ENCODE data around the gene CDV3. TPM values are rescaled to one million over a fixed set of nuclear protein-coding genes. Genes with fewer than 3 reads are reported as not detected.

Gene CDV3
- total and polyA plus RNA-seq, 10 of the 15 experiments (the other 5 are each of a cell fraction or from before 2014, with no cell fraction given) = 42.3 to 466 (median 136) TPM

- TF ChIP-seq, protein P1, sequence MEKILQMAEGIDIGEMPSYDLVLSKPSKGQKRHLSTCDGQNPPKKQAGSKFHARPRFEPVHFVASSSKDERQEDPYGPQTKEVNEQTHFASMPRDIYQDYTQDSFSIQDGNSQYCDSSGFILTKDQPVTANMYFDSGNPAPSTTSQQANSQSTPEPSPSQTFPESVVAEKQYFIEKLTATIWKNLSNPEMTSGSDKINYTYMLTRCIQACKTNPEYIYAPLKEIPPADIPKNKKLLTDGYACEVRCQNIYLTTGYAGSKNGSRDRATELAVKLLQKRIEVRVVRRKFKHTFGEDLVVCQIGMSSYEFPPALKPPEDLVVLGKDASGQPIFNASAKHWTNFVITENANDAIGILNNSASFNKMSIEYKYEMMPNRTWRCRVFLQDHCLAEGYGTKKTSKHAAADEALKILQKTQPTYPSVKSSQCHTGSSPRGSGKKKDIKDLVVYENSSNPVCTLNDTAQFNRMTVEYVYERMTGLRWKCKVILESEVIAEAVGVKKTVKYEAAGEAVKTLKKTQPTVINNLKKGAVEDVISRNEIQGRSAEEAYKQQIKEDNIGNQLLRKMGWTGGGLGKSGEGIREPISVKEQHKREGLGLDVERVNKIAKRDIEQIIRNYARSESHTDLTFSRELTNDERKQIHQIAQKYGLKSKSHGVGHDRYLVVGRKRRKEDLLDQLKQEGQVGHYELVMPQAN (conservative IDR thresholded peaks at IDR 0.05) = peak; percentile 55
- TF ChIP-seq ATF7 (IDR thresholded peaks at IDR 0.05; ENCODE audit: low read depth) (peak; percentile 67), RBBP5 (conservative IDR thresholded peaks at IDR 0.05) (no peak), IRF3 (IDR thresholded peaks at IDR 0.05) (0 out of 2 replicates have a peak, but pooled peaks have one; percentile 12), NFXL1 (IDR thresholded peaks at IDR 0.05; ENCODE audit: borderline replicate concordance) (no peak), CREB1 (IDR thresholded peaks at IDR 0.05; ENCODE audit: low read depth) (0 out of 2 replicates have a peak, but pooled peaks have one; percentile 35), EP300 (IDR thresholded peaks at IDR 0.05; ENCODE audit: borderline replicate concordance in 1 of 2, control insufficient read depth in 1 of 2, low read depth in 2 of 2, low read length in 2 of 2) (peak in 1 of 2 experiments; percentile 67; a peak in 1 of 4 replicates), CBX3 (IDR thresholded peaks at IDR 0.05; ENCODE audit: borderline replicate concordance, low read depth) (no peak), SRF (IDR thresholded peaks at IDR 0.05; ENCODE audit: low read depth in 2 of 2, low read length in 2 of 2) (no peak), SUZ12 (IDR thresholded peaks at IDR 0.05; ENCODE audit: unreplicated experiment) (no peak), SREBF2 (IDR thresholded peaks at IDR 0.05; ENCODE audit: low read length) (no peak), RCOR1 (conservative IDR thresholded peaks at IDR 0.05; ENCODE audit: low read depth, low read length) (no peak), TCF3 (IDR thresholded peaks at IDR 0.05; ENCODE audit: borderline replicate concordance, insufficient read depth, low read depth, low read length) (no peak), CBFB (IDR thresholded peaks at IDR 0.05; ENCODE audit: low read depth) (0 out of 2 replicates have a peak, but pooled peaks have one; percentile 47), BCL11A (IDR thresholded peaks at IDR 0.05; ENCODE audit: low read depth, low read length) (no peak; the same call in 1 of the 2 replicates), JUND (IDR thresholded peaks at IDR 0.05; ENCODE audit: low read depth, low read length) (peak; percentile 58; the same call in 1 of the 2 replicates), TARDBP (IDR thresholded peaks at IDR 0.05; ENCODE audit: borderline replicate concordance) (no peak), TBL1XR1 (IDR thresholded peaks at IDR 0.05; ENCODE audit: low read depth, low read length) (peak; percentile 70; the same call in 1 of the 2 replicates)
- TF ChIP-seq, protein P2, sequence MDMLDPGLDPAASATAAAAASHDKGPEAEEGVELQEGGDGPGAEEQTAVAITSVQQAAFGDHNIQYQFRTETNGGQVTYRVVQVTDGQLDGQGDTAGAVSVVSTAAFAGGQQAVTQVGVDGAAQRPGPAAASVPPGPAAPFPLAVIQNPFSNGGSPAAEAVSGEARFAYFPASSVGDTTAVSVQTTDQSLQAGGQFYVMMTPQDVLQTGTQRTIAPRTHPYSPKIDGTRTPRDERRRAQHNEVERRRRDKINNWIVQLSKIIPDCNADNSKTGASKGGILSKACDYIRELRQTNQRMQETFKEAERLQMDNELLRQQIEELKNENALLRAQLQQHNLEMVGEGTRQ (IDR thresholded peaks at IDR 0.05; ENCODE audit: borderline replicate concordance, low read depth, low read length) = no peak
- TF ChIP-seq, protein P3, sequence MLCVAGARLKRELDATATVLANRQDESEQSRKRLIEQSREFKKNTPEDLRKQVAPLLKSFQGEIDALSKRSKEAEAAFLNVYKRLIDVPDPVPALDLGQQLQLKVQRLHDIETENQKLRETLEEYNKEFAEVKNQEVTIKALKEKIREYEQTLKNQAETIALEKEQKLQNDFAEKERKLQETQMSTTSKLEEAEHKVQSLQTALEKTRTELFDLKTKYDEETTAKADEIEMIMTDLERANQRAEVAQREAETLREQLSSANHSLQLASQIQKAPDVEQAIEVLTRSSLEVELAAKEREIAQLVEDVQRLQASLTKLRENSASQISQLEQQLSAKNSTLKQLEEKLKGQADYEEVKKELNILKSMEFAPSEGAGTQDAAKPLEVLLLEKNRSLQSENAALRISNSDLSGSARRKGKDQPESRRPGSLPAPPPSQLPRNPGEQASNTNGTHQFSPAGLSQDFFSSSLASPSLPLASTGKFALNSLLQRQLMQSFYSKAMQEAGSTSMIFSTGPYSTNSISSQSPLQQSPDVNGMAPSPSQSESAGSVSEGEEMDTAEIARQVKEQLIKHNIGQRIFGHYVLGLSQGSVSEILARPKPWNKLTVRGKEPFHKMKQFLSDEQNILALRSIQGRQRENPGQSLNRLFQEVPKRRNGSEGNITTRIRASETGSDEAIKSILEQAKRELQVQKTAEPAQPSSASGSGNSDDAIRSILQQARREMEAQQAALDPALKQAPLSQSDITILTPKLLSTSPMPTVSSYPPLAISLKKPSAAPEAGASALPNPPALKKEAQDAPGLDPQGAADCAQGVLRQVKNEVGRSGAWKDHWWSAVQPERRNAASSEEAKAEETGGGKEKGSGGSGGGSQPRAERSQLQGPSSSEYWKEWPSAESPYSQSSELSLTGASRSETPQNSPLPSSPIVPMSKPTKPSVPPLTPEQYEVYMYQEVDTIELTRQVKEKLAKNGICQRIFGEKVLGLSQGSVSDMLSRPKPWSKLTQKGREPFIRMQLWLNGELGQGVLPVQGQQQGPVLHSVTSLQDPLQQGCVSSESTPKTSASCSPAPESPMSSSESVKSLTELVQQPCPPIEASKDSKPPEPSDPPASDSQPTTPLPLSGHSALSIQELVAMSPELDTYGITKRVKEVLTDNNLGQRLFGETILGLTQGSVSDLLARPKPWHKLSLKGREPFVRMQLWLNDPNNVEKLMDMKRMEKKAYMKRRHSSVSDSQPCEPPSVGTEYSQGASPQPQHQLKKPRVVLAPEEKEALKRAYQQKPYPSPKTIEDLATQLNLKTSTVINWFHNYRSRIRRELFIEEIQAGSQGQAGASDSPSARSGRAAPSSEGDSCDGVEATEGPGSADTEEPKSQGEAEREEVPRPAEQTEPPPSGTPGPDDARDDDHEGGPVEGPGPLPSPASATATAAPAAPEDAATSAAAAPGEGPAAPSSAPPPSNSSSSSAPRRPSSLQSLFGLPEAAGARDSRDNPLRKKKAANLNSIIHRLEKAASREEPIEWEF (IDR thresholded peaks at IDR 0.05; ENCODE audit: insufficient replicate concordance, low read depth, low read length) = no peak
These were observed 1.1 kb upstream of the CDV3 start (continued) for GRCh38 chr3:133572158-133573053.

All from GM12878 (cell line).